ENCODE measurements around the gene NTNG1.

Gene NTNG1

GRCh38 chr1:107343601-107344000, 202.8 kb downstream of the NTNG1 start:
- no peak for DNase-seq

GRCh38 chr1:107344268-107344760, 203.5 kb downstream of the NTNG1 start:
- no peak for DNase-seq

- DNase-seq = no peak
These were observed 204.0 kb downstream of the NTNG1 start for GRCh38 chr1:107344836-107345235.

- DNase-seq = no peak
These were observed 212.0 kb downstream of the NTNG1 start for GRCh38 chr1:107352850-107353249.

GRCh38 chr1:107357376-107357775, 216.5 kb downstream of the NTNG1 start:
- no peak for DNase-seq

- DNase-seq = no peak
These were observed 217.9 kb downstream of the NTNG1 start for GRCh38 chr1:107358619-107359327.

GRCh38 chr1:107359472-107360241, 218.8 kb downstream of the NTNG1 start:
- no peak for DNase-seq

GRCh38 chr1:107362468-107363140, 221.8 kb downstream of the NTNG1 start:
- DNase-seq = no peak

- DNase-seq = no peak
These were observed 222.3 kb downstream of the NTNG1 start for GRCh38 chr1:107363154-107363553.

- DNase-seq = peak; percentile 67
These were observed 224.8 kb downstream of the NTNG1 start for GRCh38 chr1:107365527-107366240.

GRCh38 chr1:107378426-107378825, 237.6 kb downstream of the NTNG1 start:
- DNase-seq = no peak

- no peak for DNase-seq
These were observed 238.0 kb downstream of the NTNG1 start for GRCh38 chr1:107378866-107379265.

GRCh38 chr1:107379826-107380225, 239.0 kb downstream of the NTNG1 start:
- no peak for DNase-seq

GRCh38 chr1:107389410-107390396, 248.9 kb downstream of the NTNG1 start:
- no peak for DNase-seq

- DNase-seq = no peak
These were observed 253.5 kb downstream of the NTNG1 start for GRCh38 chr1:107394301-107394700.

GRCh38 chr1:107401704-107402103, 260.9 kb downstream of the NTNG1 start:
- DNase-seq = no peak

GRCh38 chr1:107404756-107405155, 263.9 kb downstream of the NTNG1 start:
- DNase-seq = no peak

- no peak for DNase-seq
These were observed 264.4 kb downstream of the NTNG1 start for GRCh38 chr1:107405236-107405635.

GRCh38 chr1:107407011-107407410, 266.2 kb downstream of the NTNG1 start:
- DNase-seq = no peak

GRCh38 chr1:107413546-107413945, 272.7 kb downstream of the NTNG1 start:
- DNase-seq = no peak

- DNase-seq = no peak
These were observed 273.1 kb downstream of the NTNG1 start for GRCh38 chr1:107413951-107414350.

GRCh38 chr1:107414550-107414949, 273.7 kb downstream of the NTNG1 start:
- DNase-seq = no peak

Data from SHP77 treated with DMSO at 0.1 percent for 48 hours (cell line).